ENCODE data around the gene GOLGA8T. TPM values are rescaled to one million over a fixed set of nuclear protein-coding genes. Genes with fewer than 3 reads are reported as not detected.

Gene GOLGA8T
- polyA plus RNA-seq, 6 donors from 2014 or later, result not detected

Other genes starting within 250 kb of the GOLGA8T start
- gene GOLGA8J, start 52.1 kb upstream of the GOLGA8T start, polyA plus RNA-seq (ENCODE audit: low read depth in 6 of 6), result not detected